H1 (cell line): Measurements from ENCODE around the gene JUP. TPM values are rescaled to one million over a fixed set of nuclear protein-coding genes. Genes with fewer than 3 reads are reported as not detected.

ENCODE experiments used
- BACH1 ChIP-seq: IDR thresholded peaks from 2 replicates; pipeline ENCODE4 v1.6.1; 2012; ENCODE audit warnings: low read length, improper control_type of control experiment
- BRCA1 ChIP-seq: IDR thresholded peaks from 2 replicates; pipeline ENCODE4 v1.6.1; 2012; ENCODE audit warnings: low read depth, low read length, improper control_type of control experiment
- CBX8 ChIP-seq: fragments of 300-800, 300-1000 bp; sonication (generic); IDR thresholded peaks from 2 replicates; pipeline ENCODE4 v1.7.1; 2016; ENCODE audit warnings: low read depth, low read length, borderline replicate concordance
- CHD1 ChIP-seq: IDR thresholded peaks from 2 replicates; pipeline ENCODE4 v1.6.1; 2012; ENCODE audit warnings: low read depth, low read length, improper control_type of control experiment
- CHD2 ChIP-seq: IDR thresholded peaks from 2 replicates; pipeline ENCODE4 v1.6.1; 2012; ENCODE audit warnings: low read length, improper control_type of control experiment
- JUND ChIP-seq: IDR thresholded peaks from 2 replicates; pipeline ENCODE4 v1.6.1; 2011; ENCODE audit warnings: mild to moderate bottlenecking, improper control_type of control experiment, low read length
- MAFK ChIP-seq: IDR thresholded peaks from 2 replicates; pipeline ENCODE4 v1.6.1; 2012; ENCODE audit warnings: low read depth, mild to moderate bottlenecking, improper control_type of control experiment, low read length
- PHF8 ChIP-seq: fragments of 200-600 bp; sonication (generic); conservative IDR thresholded peaks from 2 replicates; pipeline ENCODE4 v1.7.1; 2012; ENCODE audit warnings: low read depth, mild to moderate bottlenecking, inconsistent platforms, low read length, moderate library complexity
- POU5F1 ChIP-seq: IDR thresholded peaks from 2 replicates; pipeline ENCODE4 v1.6.1; 2011; ENCODE audit warnings: low read depth, mild to moderate bottlenecking, low read length, moderate library complexity
- RAD21 ChIP-seq, 2 experiments: IDR thresholded peaks in 1 of 2; conservative IDR thresholded peaks in 1 of 2; 2 replicates each; pipeline ENCODE4 v1.6.1; 2011; ENCODE audit warnings: low read depth in 2 of 2, low read length in 2 of 2, improper control_type of control experiment in 1 of 2, inconsistent platforms in 1 of 2, mild to moderate bottlenecking in 1 of 2, moderate library complexity in 1 of 2
- RBBP5 ChIP-seq: IDR thresholded peaks from 2 replicates; pipeline ENCODE4 v1.7.1; 2012; ENCODE audit warnings: low read depth, mild to moderate bottlenecking, inconsistent platforms, low read length, moderate library complexity, borderline replicate concordance
- RNF2 ChIP-seq: fragments of 200-900, 300-1000 bp; sonication (generic); IDR thresholded peaks from 2 replicates; pipeline ENCODE4 v1.7.1; 2016; ENCODE audit warnings: borderline replicate concordance, low read depth, mild to moderate bottlenecking, antibody characterized with exemption, low read length; ENCODE audit not compliant: poor library complexity, severe bottlenecking; ENCODE audit errors: missing control alignments
- SAP30 ChIP-seq: fragments of 300-600 bp; sonication (generic); IDR thresholded peaks from 2 replicates; pipeline ENCODE4 v1.7.1; 2012; ENCODE audit warnings: low read length, moderate library complexity, mild to moderate bottlenecking, inconsistent platforms; ENCODE audit not compliant: insufficient read depth, insufficient replicate concordance
- SIN3A ChIP-seq, 2 experiments: IDR thresholded peaks in 1 of 2; conservative IDR thresholded peaks in 1 of 2; 2 replicates each; pipeline ENCODE4 v1.6.1; 2011 to 2012; ENCODE audit warnings: low read length in 2 of 2, improper control_type of control experiment in 1 of 2, low read depth in 1 of 2, mild to moderate bottlenecking in 1 of 2
- SIRT6 ChIP-seq: IDR thresholded peaks from one replicate; pipeline ENCODE4 v1.7.1; 2012; ENCODE audit warnings: low read length, inconsistent platforms
- SP2 ChIP-seq: IDR thresholded peaks from 2 replicates; pipeline ENCODE4 v1.6.1; 2012; ENCODE audit warnings: mild to moderate bottlenecking, low read length, inconsistent platforms
- SP4 ChIP-seq: IDR thresholded peaks from 2 replicates; pipeline ENCODE4 v1.6.1; 2012; ENCODE audit warnings: low read length, inconsistent platforms
- SUZ12 ChIP-seq: fragments of 200-600 bp; sonication (generic); IDR thresholded peaks from 2 replicates; pipeline ENCODE4 v1.6.1; 2012; ENCODE audit warnings: mild to moderate bottlenecking, inconsistent platforms, low read length, moderate library complexity, mixed read lengths
- TAF1 ChIP-seq: IDR thresholded peaks from 2 replicates; pipeline ENCODE4 v1.6.1; 2011; ENCODE audit warnings: mild to moderate bottlenecking, low read depth, low read length
- TBP ChIP-seq: IDR thresholded peaks from 2 replicates; pipeline ENCODE4 v1.6.1; 2011; ENCODE audit warnings: low read depth, low read length, improper control_type of control experiment
- YY1 ChIP-seq: IDR thresholded peaks from 2 replicates; pipeline ENCODE4 v1.6.1; 2011; ENCODE audit warnings: low read depth, mild to moderate bottlenecking, low read length
- polyA plus RNA-seq, 7 experiments: library from polyadenylated mRNA; depleted of rRNA in 3 of 7; stranded (reverse) in 5 of 7; unstranded in 2 of 7; fragments of >200 nt in 5 of 7; fragments of 200-250 nt in 2 of 7; gene quantifications; 1 replicate in 5 of 7; 2 replicates in 1 of 7; 4 replicates in 1 of 7; pipeline versions ENCODE4 v1.2.1 to v1.2.3, GENCODE V29; 2011 to 2013; ENCODE audit warnings: missing spikeins in 2 of 7, mixed read lengths in 2 of 7
- total RNA-seq: library from RNA; stranded (reverse); fragmentation: NEBNext Ultra II Directional; extraction: Animal tissue kit (Norgen Biotek cat#: 25700); gene quantifications from 2 replicates; pipeline ENCODE4 v1.2.1, GENCODE V29; 2021
- TF ChIP-seq, protein P1 (sequence below): IDR thresholded peaks from 2 replicates; pipeline ENCODE4 v1.6.1; 2012; ENCODE audit warnings: low read length, inconsistent platforms

The JUP gene
- total and polyA plus RNA-seq, 2 of the 8 experiments (the other 6 are each of a cell fraction or from before 2014, with no cell fraction given) = 62.8 to 102 TPM

DNA sequence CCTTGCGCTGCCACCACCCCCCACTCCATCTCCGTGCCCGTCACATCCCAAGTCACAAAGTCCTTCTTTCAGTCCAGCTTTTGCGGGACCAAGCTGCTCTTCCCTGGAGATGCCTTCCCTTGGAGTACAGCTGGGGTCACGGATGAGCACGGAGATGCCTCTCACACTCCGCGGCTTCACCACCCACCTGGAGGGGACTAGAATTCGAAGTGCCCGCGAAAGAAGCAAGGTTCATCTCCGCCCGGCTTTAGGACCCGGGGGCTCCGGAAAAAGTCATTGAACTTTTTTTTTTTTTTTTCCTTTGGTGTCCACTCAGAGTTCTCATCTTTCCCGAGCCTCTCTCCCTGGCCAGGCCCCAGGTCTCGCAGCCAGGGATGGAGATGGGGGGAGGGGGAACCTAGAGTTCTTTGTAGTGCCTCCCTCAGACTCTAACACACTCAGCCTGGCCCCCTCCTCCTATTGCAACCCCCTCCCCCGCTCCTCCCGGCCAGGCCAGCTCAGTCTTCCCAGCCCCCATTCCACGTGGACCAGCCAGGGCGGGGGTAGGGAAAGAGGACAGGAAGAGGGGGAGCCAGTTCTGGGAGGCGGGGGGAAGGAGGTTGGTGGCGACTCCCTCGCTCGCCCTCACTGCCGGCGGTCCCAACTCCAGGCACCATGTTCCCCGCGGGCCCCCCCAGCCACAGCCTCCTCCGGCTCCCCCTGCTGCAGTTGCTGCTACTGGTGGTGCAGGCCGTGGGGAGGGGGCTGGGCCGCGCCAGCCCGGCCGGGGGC, 26.1 kb upstream of the JUP start, which contains the start of gene FKBP10 (continued):
- TF ChIP-seq RBBP5 (peak; percentile 55; the same call in 1 of the 2 replicates), RNF2 (no peak), SIN3A (conservative IDR thresholded peaks at IDR 0.05 in 1 of 2, IDR thresholded peaks at IDR 0.05 in 1 of 2; ENCODE audit: low read depth in 1 of 2, low read length in 2 of 2) (peak; percentile 79 to 83; a peak in 3 of 4 replicates), CBX8 (no peak), MAFK (no peak), SIRT6 (no peak), CHD2 (peak; percentile 67; the same call in 1 of the 2 replicates), SAP30 (peak; percentile 31), PHF8 (0 out of 2 replicates have a peak, but pooled peaks have one; percentile 28), SUZ12 (no peak), YY1 (0 out of 2 replicates have a peak, but pooled peaks have one; percentile 29), CHD1 (no peak), JUND (0 out of 2 replicates have a peak, but pooled peaks have one; percentile 22), BACH1 (no peak), SP4 (no peak), RAD21 (IDR thresholded peaks at IDR 0.05 in 1 of 2, conservative IDR thresholded peaks at IDR 0.05 in 1 of 2; ENCODE audit: low read depth in 2 of 2, low read length in 2 of 2) (no peak), BRCA1 (no peak), TBP (peak; percentile 24; the same call in 1 of the 2 replicates), TAF1 (peak; percentile 50; the same call in 1 of the 2 replicates), SP2 (no peak), POU5F1 (no peak)
- TF ChIP-seq, protein P1, sequence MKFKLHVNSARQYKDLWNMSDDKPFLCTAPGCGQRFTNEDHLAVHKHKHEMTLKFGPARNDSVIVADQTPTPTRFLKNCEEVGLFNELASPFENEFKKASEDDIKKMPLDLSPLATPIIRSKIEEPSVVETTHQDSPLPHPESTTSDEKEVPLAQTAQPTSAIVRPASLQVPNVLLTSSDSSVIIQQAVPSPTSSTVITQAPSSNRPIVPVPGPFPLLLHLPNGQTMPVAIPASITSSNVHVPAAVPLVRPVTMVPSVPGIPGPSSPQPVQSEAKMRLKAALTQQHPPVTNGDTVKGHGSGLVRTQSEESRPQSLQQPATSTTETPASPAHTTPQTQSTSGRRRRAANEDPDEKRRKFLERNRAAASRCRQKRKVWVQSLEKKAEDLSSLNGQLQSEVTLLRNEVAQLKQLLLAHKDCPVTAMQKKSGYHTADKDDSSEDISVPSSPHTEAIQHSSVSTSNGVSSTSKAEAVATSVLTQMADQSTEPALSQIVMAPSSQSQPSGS = no peak
